Measurements from ENCODE around the gene MOV10L1. TPM values are rescaled to one million over a fixed set of nuclear protein-coding genes. Genes with fewer than 3 reads are reported as not detected.

Gene MOV10L1
- total RNA-seq, 1 experiment from 2014 or later = 0.26 TPM

DNA sequence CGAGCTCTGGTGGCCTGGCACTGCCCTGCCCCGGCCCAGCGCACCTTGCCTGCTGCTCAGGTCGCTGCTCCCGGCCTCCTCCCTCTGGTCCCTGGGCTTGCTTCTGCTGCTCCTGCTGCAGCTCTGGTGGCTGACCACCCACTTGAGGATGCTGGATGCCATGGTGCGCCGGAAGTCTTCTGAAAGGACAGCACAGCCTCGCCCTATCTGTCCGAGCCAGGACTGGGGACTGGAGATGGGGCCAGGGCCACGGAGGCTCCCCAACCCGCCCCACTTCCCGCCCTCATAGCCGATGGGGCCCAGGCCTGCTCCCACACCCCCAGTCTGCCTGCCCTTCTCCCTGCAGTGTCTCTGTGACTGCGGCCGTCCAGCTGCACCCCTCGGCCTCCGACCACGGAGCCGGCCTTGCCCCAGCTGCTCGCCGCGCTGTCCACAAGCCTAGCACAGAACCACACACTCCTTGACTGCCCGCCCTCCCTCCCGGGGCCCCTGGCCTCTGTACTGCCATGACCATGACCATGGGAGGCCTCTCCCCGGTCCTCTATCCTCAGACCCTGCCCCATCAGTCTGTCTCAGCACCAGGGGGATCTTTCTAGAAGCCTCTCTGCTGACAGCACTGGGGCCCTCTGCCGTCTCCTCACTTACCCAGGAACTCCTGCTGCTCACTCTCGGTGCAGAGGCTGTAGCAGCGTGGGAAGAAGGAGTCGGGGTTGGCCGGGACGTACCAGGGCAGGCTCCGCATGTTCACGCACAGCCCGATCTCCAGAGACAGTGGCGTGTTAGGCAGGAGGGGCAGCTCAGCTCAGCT is 44.4 kb upstream of the MOV10L1 start:
- ATAC-seq (no peak), DNase-seq (no peak)
- H3K9ac ChIP-seq (ENCODE audit: low read length) = no peak overlapping the region
- H3K4me3 ChIP-seq (ENCODE audit: low read length) = no peak overlapping the region
- H3K27me3 ChIP-seq (ENCODE audit: low read length) = no peaks in the 10 kb centered on the region
- intact Hi-C loops (cut with micrococcal nuclease) = no loop called here
- H3K4me2 ChIP-seq (ENCODE audit: low read length) = no peak overlapping the region
- ChIA-PET CTCF (no interaction called here), POLR2A (ENCODE audit: unreplicated experiment) (no interaction called here)
- H3F3A ChIP-seq (ENCODE audit: low read length, unreplicated experiment) = no peaks in the 10 kb centered on the region
- H2AFZ ChIP-seq (ENCODE audit: low read length) = no peak overlapping the region
- H3K27ac ChIP-seq (ENCODE audit: low read length) = no peak overlapping the region
- no peak for TF ChIP-seq CTCF (conservative IDR thresholded peaks at IDR 0.05; ENCODE audit: low read depth, low read length)
- TF ChIP-seq EZH2 (IDR thresholded peaks at IDR 0.05; ENCODE audit: low read length, unreplicated experiment) = no peak
- TF ChIP-seq EZH2phosphoT487 (IDR thresholded peaks at IDR 0.05; ENCODE audit: borderline replicate concordance, low read length) = no peak
- no peaks in the 10 kb centered on the region for H4K20me1 ChIP-seq (ENCODE audit: low read length)
- H3K79me2 ChIP-seq (ENCODE audit: low read length) = no peaks in the 10 kb centered on the region
- H3K4me1 ChIP-seq (ENCODE audit: insufficient read depth, low read length) = no peaks in the 10 kb centered on the region
- no peaks in the 10 kb centered on the region for H3K9me3 ChIP-seq (ENCODE audit: low read length)
- no peaks in the 10 kb centered on the region for H3K9me2 ChIP-seq (replicated peaks; ENCODE audit: low read length)
- H3K36me3 ChIP-seq (ENCODE audit: low read depth, low read length) = no peaks in the 10 kb centered on the region
- no TSS peak for BruUV-seq (replicated peaks)

- H3K27me3 ChIP-seq (ENCODE audit: low read length) = no peaks in the 10 kb centered on the region
- ATAC-seq = no peak
These were observed 43.8 kb upstream of the MOV10L1 start for GRCh38 chr22:50046019-50046415.

More at GRCh38 chr22:50046019-50046415, 43.8 kb upstream of the MOV10L1 start:
- no peak overlapping the region for H3K27ac ChIP-seq (ENCODE audit: low read length)
- H3K4me2 ChIP-seq (ENCODE audit: low read length) = no peak overlapping the region
- ChIA-PET CTCF (no interaction called here), POLR2A (ENCODE audit: unreplicated experiment) (no interaction called here)
- DNase-seq = no peak
- H3K4me3 ChIP-seq (ENCODE audit: low read length) = no peak overlapping the region
- H3K79me2 ChIP-seq (ENCODE audit: low read length) = no peaks in the 10 kb centered on the region
- no TSS peak for BruUV-seq (replicated peaks)
- H3K36me3 ChIP-seq (ENCODE audit: low read depth, low read length) = no peaks in the 10 kb centered on the region
- H3K9me2 ChIP-seq (replicated peaks; ENCODE audit: low read length) = no peaks in the 10 kb centered on the region
- no peaks in the 10 kb centered on the region for H3K9me3 ChIP-seq (ENCODE audit: low read length)
- intact Hi-C loops (cut with micrococcal nuclease) = no loop called here
- no peak overlapping the region for H2AFZ ChIP-seq (ENCODE audit: low read length)
- no peak overlapping the region for H3K9ac ChIP-seq (ENCODE audit: low read length)
- TF ChIP-seq EZH2 (IDR thresholded peaks at IDR 0.05; ENCODE audit: low read length, unreplicated experiment) = no peak
- TF ChIP-seq EZH2phosphoT487 (IDR thresholded peaks at IDR 0.05; ENCODE audit: borderline replicate concordance, low read length) = no peak
- no peak for TF ChIP-seq CTCF (conservative IDR thresholded peaks at IDR 0.05; ENCODE audit: low read depth, low read length)
- no peaks in the 10 kb centered on the region for H4K20me1 ChIP-seq (ENCODE audit: low read length)
- no peaks in the 10 kb centered on the region for H3F3A ChIP-seq (ENCODE audit: low read length, unreplicated experiment)
- no peaks in the 10 kb centered on the region for H3K4me1 ChIP-seq (ENCODE audit: insufficient read depth, low read length)
